ENCODE measurements around the gene FN1.

FN1 gene

GRCh38 chr2:215441560-215442400, 5.9 kb upstream of the FN1 start:
- DNase-seq (ENCODE audit: low spot score), result no peak

DNA sequence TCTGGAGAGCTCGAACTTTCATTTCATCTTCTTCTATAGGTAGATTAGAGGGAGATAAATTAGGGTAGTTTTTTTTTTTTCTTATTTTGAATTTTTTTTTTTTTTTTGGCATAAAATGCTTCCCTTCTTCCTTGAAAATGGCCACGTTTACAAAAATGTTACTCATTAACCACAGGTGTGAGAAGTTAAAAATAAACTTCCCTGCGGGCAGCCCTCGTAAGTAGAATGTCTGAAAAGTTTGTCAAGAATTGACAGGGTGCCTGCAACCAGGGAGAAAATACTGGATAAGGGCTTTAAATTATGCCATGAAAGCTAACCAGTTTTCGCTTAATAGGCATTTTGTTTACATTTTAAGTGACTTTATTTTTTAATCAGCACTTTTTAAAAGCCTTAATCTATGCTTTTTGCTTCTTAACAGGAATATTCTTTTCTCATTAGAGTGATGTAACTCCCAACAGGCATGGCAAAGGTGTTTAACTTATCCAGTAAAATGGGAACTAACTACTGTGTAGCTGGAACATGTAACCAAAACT, 4.2 kb upstream of the FN1 start:
- no peak for DNase-seq (ENCODE audit: low spot score)

DNA sequence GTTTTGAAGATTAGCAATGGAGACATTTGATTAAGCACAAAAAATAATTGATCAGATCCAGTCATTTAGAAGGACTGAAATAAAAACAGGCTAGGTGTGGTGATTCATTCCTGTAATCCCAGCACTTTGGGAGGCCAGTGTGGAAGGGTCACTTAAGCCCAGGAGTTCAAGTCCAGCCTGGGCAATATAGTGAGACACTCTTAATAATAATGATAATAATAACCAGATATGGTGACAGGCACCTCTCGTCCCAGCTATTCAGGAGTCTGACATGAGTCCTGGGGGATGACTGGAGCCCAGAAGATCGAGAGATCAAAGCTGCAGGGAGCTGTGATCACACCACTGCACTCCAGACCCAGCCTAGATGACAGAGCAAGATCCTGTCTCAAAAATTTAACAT, 3.5 kb upstream of the FN1 start:
- no peak for DNase-seq (ENCODE audit: low spot score)

- DNase-seq (ENCODE audit: low spot score), result no peak
These were observed 1.7 kb upstream of the FN1 start for GRCh38 chr2:215437614-215438013.

- no peak for DNase-seq (ENCODE audit: low spot score)
These were observed 1.1 kb upstream of the FN1 start for GRCh38 chr2:215436705-215437565.

DNA sequence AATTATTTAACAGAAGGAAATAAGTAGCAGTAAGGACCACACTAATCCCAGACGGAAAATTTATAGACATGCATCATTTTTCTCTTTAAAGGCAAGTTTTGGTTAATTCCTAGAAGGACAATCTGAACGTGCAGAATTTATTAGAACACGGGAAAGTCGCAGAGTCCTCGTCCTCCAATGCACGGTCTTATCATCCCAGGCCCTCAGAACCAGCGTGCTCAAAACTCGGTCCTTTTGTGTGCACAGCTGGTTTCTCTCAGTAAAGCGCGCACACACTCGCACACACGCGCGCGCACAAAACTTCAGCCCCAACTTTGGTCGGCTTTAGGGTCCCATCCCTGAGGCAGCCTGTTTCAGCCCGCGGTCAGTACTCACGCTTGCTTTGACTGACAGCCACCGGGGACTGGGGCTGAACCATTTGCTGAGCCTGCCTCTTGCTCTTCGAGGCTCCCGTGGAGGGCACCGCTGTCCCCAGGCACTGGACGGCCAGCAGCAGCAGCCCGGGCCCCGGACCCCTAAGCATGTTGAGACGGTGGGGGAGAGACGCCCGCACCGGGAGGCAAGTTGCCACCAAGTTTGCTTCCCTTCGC, 493 bp downstream of the FN1 start:
- DNase-seq (ENCODE audit: low spot score), result no peak

GRCh38 chr2:215434447-215435279, 1.2 kb downstream of the FN1 start:
- no peak for DNase-seq (ENCODE audit: low spot score)

DNA sequence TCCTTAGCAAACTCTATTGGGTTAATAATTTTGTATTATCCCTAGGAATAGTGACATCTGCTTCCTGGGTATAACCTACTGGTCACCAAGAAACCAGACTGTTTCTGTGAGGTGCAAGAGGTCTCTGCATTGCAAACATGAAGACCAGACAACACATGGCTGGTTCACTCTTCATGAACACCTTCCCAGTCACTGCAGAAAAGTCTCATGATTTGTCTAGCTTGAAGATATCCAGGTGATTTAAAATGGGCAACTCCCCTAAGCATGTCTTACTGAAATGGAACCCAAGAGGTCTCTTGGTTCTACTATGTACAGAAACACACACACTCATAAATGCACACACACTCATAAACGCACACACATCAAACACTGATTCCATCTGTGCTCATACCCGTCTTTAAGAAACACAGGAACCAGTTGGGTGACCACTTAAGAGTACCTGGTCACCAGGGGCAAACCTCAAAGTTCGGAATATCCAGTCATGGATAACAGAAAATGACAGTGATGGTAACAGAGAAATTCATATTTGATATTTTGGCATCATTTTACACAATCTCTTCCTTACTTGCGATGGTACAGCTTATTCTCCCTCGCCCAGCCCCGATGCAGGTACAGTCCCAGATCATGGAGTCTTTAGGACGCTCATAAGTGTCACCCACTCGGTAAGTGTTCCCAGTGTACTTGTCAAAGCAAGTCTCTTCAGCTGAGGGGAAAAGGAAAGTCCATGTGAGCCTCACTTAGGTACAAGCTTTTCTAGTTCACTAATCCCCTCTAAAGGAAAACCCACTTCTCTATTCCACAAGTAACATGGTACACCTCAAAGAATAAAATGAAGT, 2.9 kb downstream of the FN1 start:
- no peak for DNase-seq (ENCODE audit: low spot score)

DNA sequence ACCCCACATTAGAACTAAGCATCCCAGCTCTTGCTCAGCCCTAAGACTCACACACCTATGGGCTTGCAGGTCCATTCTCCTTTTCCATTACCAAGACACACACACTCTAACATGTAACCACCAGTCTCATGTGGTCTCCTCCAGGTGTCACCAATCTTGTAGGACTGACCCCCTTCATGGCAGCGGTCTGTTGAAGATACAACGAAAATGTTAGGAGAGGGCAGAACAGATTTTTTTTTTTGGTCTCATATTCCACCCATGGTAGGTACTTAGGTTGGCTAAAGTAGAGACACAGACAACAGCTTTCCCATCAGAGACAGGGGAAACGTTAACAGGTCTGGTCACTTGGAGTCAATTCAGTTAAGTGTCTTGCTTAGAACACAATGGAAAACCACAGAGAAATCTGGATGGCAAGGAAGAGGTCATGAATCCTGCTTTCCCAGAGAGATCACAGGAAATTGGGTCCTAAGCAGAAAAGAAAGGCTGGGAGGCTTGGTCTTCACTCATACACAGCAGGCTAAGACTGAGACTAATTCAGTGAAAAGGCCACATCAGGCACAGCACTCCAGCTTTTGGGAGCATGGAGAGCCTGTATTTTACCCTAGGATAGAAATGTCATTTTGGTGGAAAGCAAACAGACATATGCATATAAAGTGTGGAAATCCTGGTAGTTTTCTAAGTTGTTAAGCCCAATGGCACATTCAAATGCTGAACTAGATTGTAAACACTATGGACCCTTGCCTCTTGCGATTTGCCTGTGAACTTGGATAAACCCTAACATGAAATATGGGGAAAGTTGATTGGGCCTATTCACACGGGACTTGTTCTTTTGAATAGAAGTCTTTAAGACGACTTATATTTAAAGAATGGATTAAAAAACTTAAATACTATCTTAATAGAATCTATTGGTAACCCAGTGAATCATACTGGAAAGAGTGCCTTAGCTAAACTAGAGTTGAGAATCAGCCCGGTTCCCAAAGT, 3.8 kb downstream of the FN1 start:
- no peak for DNase-seq (ENCODE audit: low spot score)

DNA sequence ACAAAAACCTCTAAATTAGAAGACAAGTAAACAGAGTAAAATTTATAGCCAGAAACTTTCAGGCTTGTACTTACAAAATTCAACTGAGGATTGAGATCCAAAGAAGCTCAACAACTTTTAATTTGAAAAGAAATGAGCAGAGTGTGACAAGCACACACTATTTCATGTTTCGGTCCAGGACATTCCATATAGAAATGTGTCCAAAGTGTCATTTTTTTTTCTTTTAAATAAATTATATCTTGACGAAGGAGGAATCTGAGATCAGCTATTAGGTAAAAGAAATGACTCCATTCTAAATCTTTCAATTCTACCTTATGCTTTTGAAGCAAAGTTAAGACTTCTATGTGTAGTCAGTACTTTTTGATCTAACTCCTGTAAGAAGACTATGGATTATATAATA, 4.6 kb downstream of the FN1 start:
- no peak for DNase-seq (ENCODE audit: low spot score)

DNA sequence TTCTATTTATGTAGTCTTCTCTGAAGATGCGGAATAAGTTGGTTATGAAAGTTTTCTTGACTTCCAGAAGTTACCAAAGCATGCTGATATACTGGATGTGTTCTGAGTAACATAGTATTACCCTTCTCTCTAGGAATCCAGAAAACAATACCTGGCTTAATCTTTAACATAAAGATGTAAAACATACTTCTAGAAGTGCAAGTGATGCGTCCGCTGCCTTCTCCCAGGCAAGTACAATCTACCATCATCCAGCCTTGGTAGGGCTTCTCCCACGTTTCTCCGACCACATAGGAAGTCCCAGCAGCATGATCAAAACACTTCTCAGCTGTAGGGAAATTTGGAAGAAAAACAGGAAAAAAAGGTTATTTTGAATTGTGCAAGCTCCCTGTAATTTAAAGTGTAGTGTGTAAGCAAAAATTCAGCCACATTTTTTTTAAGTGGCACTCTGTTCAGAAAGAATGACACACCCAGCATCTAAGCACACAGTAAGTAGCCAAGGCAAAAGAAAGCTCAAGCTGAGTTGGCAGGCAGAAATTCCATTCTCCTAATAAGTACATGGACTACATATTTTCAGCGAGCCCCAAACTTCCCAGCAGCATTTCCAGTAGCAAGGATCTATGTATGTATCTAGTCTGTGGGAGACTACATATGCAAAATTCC, 5.2 kb downstream of the FN1 start:
- DNase-seq (ENCODE audit: low spot score), result no peak

GRCh38 chr2:215429424-215429823, 6.4 kb downstream of the FN1 start:
- no peak for DNase-seq (ENCODE audit: low spot score)

DNA sequence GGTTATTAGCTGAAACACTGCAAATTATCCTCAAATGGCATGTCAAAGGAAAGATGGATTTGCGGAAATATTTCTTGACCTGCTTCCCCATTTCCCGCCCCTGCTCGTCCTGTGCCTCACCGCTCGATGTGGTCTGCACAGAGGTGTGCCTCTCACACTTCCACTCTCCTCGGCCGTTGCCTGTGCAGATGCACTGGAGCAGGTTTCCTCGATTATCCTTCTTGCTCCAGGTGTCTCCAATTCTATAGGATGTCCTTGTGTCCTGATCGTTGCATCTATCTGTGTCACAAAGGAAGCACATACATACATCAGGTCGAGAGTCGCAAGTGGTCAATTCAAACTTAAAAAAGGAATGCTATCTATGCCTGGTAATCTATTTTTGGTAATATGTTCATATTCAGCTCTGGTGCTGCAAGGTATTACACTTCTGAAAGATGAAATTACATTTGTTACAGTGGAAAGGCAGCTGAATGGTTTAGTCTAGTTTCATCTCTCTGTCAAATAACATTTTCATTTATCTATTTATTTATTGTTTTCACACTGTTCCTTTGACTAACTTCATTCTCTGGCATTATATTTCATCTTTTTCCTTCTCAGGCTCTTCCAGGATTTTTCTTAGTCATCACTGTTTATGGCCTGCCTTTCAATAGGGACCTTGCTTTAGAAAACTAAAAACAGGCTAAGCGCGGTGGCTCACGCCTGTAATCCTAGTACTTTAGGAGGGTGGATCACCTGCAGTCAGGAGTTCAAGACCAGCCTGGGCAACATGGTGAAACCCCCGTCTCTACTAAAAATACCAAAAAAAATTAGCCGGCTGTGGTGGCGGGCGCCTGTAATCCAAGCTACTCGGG, 7.6 kb downstream of the FN1 start:
- no peak for DNase-seq (ENCODE audit: low spot score)

DNA sequence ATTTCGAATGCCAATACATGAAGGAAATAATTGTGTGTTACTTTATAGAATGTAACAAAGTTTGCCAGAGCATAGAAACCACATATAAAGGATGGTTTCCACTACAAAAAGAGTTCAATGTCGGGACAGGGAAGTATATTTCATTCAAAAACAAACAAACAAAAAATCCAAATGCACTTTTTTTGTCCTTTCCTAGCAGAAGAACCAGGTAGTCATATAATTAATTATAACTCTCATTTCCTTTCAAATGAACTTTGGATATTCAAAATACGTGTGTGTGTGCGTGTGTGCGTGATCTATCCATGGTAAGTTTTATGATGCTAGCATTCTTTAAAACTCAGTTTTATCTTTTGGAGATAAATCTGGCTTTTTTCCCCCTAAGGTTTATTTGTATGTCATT, 8.3 kb downstream of the FN1 start:
- DNase-seq (ENCODE audit: low spot score), result no peak

DNA sequence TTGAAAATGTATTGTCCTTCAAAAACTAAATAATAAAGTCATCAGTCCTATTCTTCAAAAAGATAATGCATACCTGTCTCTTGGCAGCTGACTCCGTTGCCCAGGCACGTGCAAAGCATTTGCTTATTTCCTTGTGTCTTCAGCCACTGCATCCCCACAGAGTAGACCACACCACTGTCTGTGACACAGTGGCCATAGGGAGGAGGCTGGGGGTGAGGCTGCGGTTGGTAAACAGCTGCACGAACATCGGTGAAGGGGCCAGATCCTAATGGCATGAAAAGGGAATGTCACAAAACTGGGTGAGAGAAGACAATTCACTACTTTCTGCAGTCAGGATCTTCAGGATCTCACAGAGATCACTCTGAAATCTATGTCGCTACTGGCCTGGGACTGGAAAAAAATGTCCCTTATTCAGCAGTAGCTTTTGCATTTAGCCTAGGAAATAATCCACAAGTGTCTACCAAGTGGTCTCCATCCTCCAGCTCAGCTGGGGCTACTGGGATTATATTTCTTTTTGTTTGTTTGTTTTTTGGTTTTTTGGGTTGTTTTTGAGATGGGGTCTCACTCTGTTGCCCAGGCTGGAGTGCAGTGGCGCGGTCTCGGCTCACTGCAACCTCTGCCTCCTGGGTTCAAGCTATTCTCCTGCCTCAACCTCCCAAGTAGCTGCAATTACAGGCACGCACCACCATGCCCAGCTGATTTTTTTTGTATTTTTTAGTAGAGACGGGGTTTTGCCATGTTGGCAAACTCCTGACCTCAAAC, 10.7 kb downstream of the FN1 start:
- no peak for DNase-seq (ENCODE audit: low spot score)

- no peak for DNase-seq (ENCODE audit: low spot score)
These were observed 11.8 kb downstream of the FN1 start for GRCh38 chr2:215423928-215424540.

- DNase-seq (ENCODE audit: low spot score), result no peak
These were observed 12.6 kb downstream of the FN1 start for GRCh38 chr2:215423234-215423633.

All from HuH-7.5 (cell line).